GM19463 (cell line): ENCODE results near the gene NEU3.
"Not testable (repeated sequence)": the region's sequence is repeated elsewhere in the genome, so short reads cannot be mapped to it uniquely, and the experiment has no call there.

Experiments used
- ATAC-seq: cut with Tn5 transposase; IDR thresholded peaks from one replicate; pipeline ENCODE4 v1.9.1; 2021; ENCODE audit warnings: mild to moderate bottlenecking, moderate library complexity; ENCODE audit not compliant: unreplicated experiment

Gene NEU3

GRCh38 chr11:74988541-74989259 lies at the start of gene NEU3:
NEU3 (plus strand) TSS chr11:74988933; CDS start chr11:74989061, 128 bp downstream.
- ATAC-seq = peak; percentile 83

GRCh38 chr11:74941492-74941891 lies 47.2 kb upstream of the NEU3 start:
- no peak for ATAC-seq

- ATAC-seq = no peak
Measured at GRCh38 chr11:74942073-74942759, 46.5 kb upstream of the NEU3 start.

- peak; percentile 3 for ATAC-seq
Measured at GRCh38 chr11:74948546-74948897, 40.2 kb upstream of the NEU3 start.

- peak; percentile 95 for ATAC-seq
Measured at GRCh38 chr11:74948898-74949752, 39.6 kb upstream of the NEU3 start, which contains the start of the genes SPCS2 and XRRA1. SPCS2 (plus strand) TSS chr11:74949266; CDS start chr11:74949286, 20 bp downstream. XRRA1 (minus strand) TSS chr11:74949091; CDS start chr11:74940878, 8,213 bp downstream.

- ATAC-seq = no peak
Measured at GRCh38 chr11:74949753-74950137, 39.0 kb upstream of the NEU3 start.

GRCh38 chr11:74950374-74950969 lies 38.3 kb upstream of the NEU3 start:
- ATAC-seq = no peak

GRCh38 chr11:74951226-74951625 lies 37.5 kb upstream of the NEU3 start:
- no peak for ATAC-seq

GRCh38 chr11:74952752-74953151 lies 36.0 kb upstream of the NEU3 start:
- ATAC-seq = no peak

- no peak for ATAC-seq
Measured at GRCh38 chr11:74953451-74953850, 35.3 kb upstream of the NEU3 start.

- ATAC-seq = no peak
Measured at GRCh38 chr11:74954199-74954598, 34.5 kb upstream of the NEU3 start.

GRCh38 chr11:74956397-74957015 lies 32.2 kb upstream of the NEU3 start:
- no peak for ATAC-seq

GRCh38 chr11:74957937-74958629 lies 30.6 kb upstream of the NEU3 start:
- no peak for ATAC-seq

- ATAC-seq = not testable (repeated sequence)
Measured at GRCh38 chr11:74960128-74960527, 28.6 kb upstream of the NEU3 start.

GRCh38 chr11:74966651-74967050 lies 22.1 kb upstream of the NEU3 start:
- no peak for ATAC-seq

- ATAC-seq = no peak
Measured at GRCh38 chr11:74970852-74971395, 17.8 kb upstream of the NEU3 start.

GRCh38 chr11:74971424-74971823 lies 17.3 kb upstream of the NEU3 start:
- no peak for ATAC-seq

GRCh38 chr11:74978041-74978440 lies 10.7 kb upstream of the NEU3 start:
- ATAC-seq = no peak

- ATAC-seq = no peak
Measured at GRCh38 chr11:74980634-74981033, 8.1 kb upstream of the NEU3 start.

GRCh38 chr11:74981888-74982287 lies 6.8 kb upstream of the NEU3 start:
- no peak for ATAC-seq
